Common myeloid progenitor, CD34-positive (primary cell): ENCODE measurements around the gene VRK3.

Experiments used
- CTCF ChIA-PET: fragments of 350-600 bp; sonication (Branson Sonifier 250); formaldehyde crosslinking; loops from one replicate; lab custom pipeline; 2021; ENCODE audit warnings: antibody characterized with exemption; lab: Charles Lee
- POLR2A ChIA-PET: fragments of 350-600 bp; sonication (Branson Sonifier 250); formaldehyde crosslinking; loops from one replicate; lab custom pipeline; 2021; ENCODE audit warnings: antibody characterized with exemption; lab: Charles Lee
- DNase-seq, 3 donors: peaks; one replicate each; pipeline versions ENCODE4 v3.0.0 to v3.0.0-alpha.2; 2013
- H3K27ac ChIP-seq, 2 experiments: 1 replicate in 1 of 2; 2 replicates in 1 of 2; pipeline ENCODE4 v1.7.0; 2013; ENCODE audit warnings: inconsistent platforms in 2 of 2, low read length in 2 of 2, mild to moderate bottlenecking in 2 of 2, low read depth in 1 of 2, moderate library complexity in 1 of 2; ENCODE audit not compliant: severe bottlenecking in 2 of 2, insufficient read depth in 1 of 2, poor library complexity in 1 of 2
- H3K27me3 ChIP-seq, 5 experiments: replicated peaks in 2 of 5; 1 replicate in 3 of 5; 2 replicates in 2 of 5; pipeline versions ENCODE4 v1.6.1 to v1.7.0; 2013; ENCODE audit warnings: low read length in 4 of 5, mild to moderate bottlenecking in 2 of 5, moderate library complexity in 2 of 5, inconsistent platforms in 1 of 5; ENCODE audit not compliant: insufficient read depth in 5 of 5, control insufficient read depth in 4 of 5
- H3K36me3 ChIP-seq, 4 experiments: 1 replicate in 2 of 4; 2 replicates in 2 of 4; pipeline versions ENCODE4 v1.6.1 to v1.7.0; 2013; ENCODE audit warnings: low read length in 3 of 4, control low read depth in 1 of 4, mild to moderate bottlenecking in 1 of 4; ENCODE audit not compliant: control insufficient read depth in 4 of 4, insufficient read depth in 4 of 4
- H3K4me1 ChIP-seq, 4 experiments: 1 replicate in 3 of 4; 2 replicates in 1 of 4; pipeline versions ENCODE4 v1.6.1 to v1.7.1; 2013; ENCODE audit warnings: low read length in 3 of 4, mild to moderate bottlenecking in 3 of 4, control low read depth in 1 of 4, inconsistent platforms in 1 of 4, moderate library complexity in 1 of 4; ENCODE audit not compliant: control insufficient read depth in 4 of 4, insufficient read depth in 4 of 4; ENCODE audit errors: control extremely low read depth in 1 of 4
- H3K4me3 ChIP-seq, 7 experiments: 1 replicate in 4 of 7; 2 replicates in 3 of 7; pipeline versions ENCODE4 v1.5.1 to v1.7.0; 2013; ENCODE audit warnings: mild to moderate bottlenecking in 7 of 7, low read length in 6 of 7, moderate library complexity in 6 of 7, inconsistent platforms in 2 of 7, low read depth in 2 of 7, control low read depth in 1 of 7; ENCODE audit not compliant: insufficient read depth in 4 of 7, control insufficient read depth in 1 of 7; ENCODE audit errors: extremely low read depth in 1 of 7
- H3K9me3 ChIP-seq, 5 experiments: 1 replicate in 4 of 5; 2 replicates in 1 of 5; pipeline versions ENCODE4 v1.6.1 to v1.7.1; 2013; ENCODE audit warnings: low read length in 4 of 5, mild to moderate bottlenecking in 2 of 5, inconsistent platforms in 1 of 5, low read depth in 1 of 5, moderate library complexity in 1 of 5; ENCODE audit not compliant: control insufficient read depth in 4 of 5, insufficient read depth in 2 of 5; ENCODE audit errors: control extremely low read depth in 1 of 5
- WGBS: methylation state at CpG from one replicate; pipeline ENCODE4 v1.1.5; 2013; ENCODE audit not compliant: insufficient coverage; 5-methylcytosine and 5-hydroxymethylcytosine counted together

Gene VRK3

DNA sequence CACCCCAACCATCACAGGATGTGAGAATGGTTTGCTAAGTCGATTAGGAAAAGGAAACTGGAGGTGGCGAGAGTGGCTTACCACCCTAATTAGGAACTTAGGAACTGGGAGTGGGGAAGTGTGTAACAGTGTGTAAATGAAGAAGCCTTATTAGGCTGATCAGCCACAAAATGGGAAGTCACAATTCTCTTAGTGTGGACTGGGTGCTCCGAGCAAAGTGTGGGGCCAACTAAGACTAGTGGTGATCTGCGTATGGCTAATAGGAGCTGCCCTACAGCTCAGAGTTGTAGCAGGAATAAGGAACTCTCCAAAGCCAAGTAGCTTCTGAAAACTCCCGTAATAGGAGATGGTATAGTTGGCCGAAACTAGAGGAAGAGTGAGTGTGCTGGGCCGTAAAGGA, 71.8 kb downstream of the VRK3 start:
- Histone ChIP-seq H3K4me3 (no peak overlapping the region), H3K9me3 (no peaks in the 10 kb centered on the region), H3K27me3 (peaks cover 0 to 5% (median 0%) of the 10 kb centered on the region in 5 experiments), H3K27ac (no peak overlapping the region), H3K4me1 (peaks cover 6 to 23% (median 15%) of the 10 kb centered on the region in 4 experiments), H3K36me3 (no peaks in the 10 kb centered on the region)
- CTCF ChIA-PET, result interaction anchor here (1.1 to 2.9 kb wide), 2 partner anchors 10 to 32 kb away, joined by 3 to 7 read pairs; no protein-coding TSS in a partner anchor
- POLR2A ChIA-PET, result no interaction called here
- WGBS, result 73% methylated on average over 6 of the region's 7 CpGs
- DNase-seq, result no peak

- DNase-seq, result no peak
- peaks cover 6 to 23% (median 15%) of the 10 kb centered on the region in 4 experiments for H3K4me1 ChIP-seq
- H3K4me3 ChIP-seq, result no peak overlapping the region
- no peaks in the 10 kb centered on the region for H3K36me3 ChIP-seq
- H3K27me3 ChIP-seq, result peaks cover 0 to 7% (median 0%) of the 10 kb centered on the region in 5 experiments
- CTCF ChIA-PET, result interaction anchor here (1.1 to 4.3 kb wide), 3 partner anchors 9 to 32 kb away, joined by 3 to 20 read pairs (median 7); no protein-coding TSS in a partner anchor
- no peak overlapping the region for H3K27ac ChIP-seq
- POLR2A ChIA-PET, result no interaction called here
- H3K9me3 ChIP-seq, result no peaks in the 10 kb centered on the region
- 93% methylated on average over 13 of the region's 13 CpGs for WGBS
These were observed 72.3 kb downstream of the VRK3 start for GRCh38 chr19:49952906-49953305.

DNA sequence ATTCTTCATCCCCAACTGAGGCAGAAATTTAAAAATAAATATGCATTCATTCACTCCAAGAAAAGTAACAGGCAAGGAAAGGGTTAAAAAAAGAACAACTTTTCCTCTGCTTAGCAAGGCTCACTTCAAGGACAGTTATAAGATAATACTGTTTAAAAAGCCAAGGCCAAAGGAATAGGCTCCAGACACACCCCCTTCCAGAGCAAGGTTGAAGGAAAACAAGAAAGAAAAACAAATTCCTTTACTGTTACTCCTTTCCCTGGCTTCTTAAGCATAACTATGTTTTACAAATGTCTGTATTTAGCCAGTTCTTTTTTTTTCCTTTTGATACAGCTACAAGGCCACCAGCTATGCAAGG, 72.7 kb downstream of the VRK3 start:
- ChIA-PET CTCF (interaction anchor here (2.9 to 4.3 kb wide), 2 partner anchors 14 to 33 kb away, joined by 7 to 20 read pairs; no protein-coding TSS in a partner anchor), POLR2A (interaction anchor here (0.7 kb wide), 1 partner anchor 312 kb away, joined by 3 read pairs; no protein-coding TSS in a partner anchor)
- peaks cover 6 to 23% (median 15%) of the 10 kb centered on the region in 4 experiments for H3K4me1 ChIP-seq
- DNase-seq, result no peak
- no peaks in the 10 kb centered on the region for H3K36me3 ChIP-seq
- H3K4me3 ChIP-seq, result no peak overlapping the region
- H3K9me3 ChIP-seq, result no peaks in the 10 kb centered on the region
- H3K27me3 ChIP-seq, result peaks cover 0 to 7% (median 0%) of the 10 kb centered on the region in 5 experiments
- H3K27ac ChIP-seq, result no peak overlapping the region

GRCh38 chr19:49951806-49952478, 73.2 kb downstream of the VRK3 start:
- Histone ChIP-seq H3K4me1 (peaks cover 6 to 23% (median 15%) of the 10 kb centered on the region in 4 experiments), H3K36me3 (no peaks in the 10 kb centered on the region), H3K4me3 (no peak overlapping the region), H3K27me3 (peaks cover 0 to 7% (median 0%) of the 10 kb centered on the region in 5 experiments), H3K27ac (no peak overlapping the region), H3K9me3 (no peaks in the 10 kb centered on the region)
- WGBS, result 92% methylated on average over 8 of the region's 9 CpGs
- no peak for DNase-seq
- POLR2A ChIA-PET, result interaction anchor here (0.7 kb wide), 1 partner anchor 312 kb away, joined by 3 read pairs; no protein-coding TSS in a partner anchor
- CTCF ChIA-PET, result interaction anchor here (2.9 to 4.3 kb wide), 2 partner anchors 14 to 33 kb away, joined by 7 to 20 read pairs; no protein-coding TSS in a partner anchor

DNA sequence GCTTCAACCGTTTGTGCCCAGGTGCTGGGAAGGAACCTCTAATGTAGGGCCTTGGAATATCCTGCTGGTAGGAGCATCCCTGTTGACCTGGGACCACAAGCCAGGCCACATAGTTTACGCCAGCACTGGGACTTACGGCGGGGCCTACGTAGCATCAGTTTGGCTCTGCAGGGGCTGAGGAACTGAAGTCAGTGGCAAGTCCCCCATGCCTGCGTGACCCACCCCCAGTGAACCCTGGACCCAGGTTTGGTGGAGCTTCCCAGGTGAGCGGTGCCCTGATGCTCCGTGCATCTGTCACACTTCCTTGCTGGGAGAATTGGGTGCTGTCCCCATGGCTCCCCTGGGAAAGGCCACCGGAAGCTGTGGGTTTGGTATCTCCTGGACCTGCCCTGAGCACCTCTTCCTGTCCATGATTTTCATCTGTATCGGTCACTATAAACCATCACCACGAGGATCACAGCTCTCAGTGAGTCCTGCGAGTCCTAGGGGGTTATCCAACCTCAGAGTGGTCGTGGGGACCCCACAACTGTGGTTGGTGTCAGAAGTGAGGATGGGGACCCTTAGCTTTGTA, 74.1 kb downstream of the VRK3 start:
- peaks cover 6 to 23% (median 15%) of the 10 kb centered on the region in 4 experiments for H3K4me1 ChIP-seq

GRCh38 chr19:49950590-49950948, 74.6 kb downstream of the VRK3 start:
- POLR2A ChIA-PET, result no interaction called here

More for the DNA sequence above, 74.1 kb downstream of the VRK3 start:
- Histone ChIP-seq H3K27me3 (peaks cover 0 to 7% (median 0%) of the 10 kb centered on the region in 5 experiments), H3K9me3 (no peaks in the 10 kb centered on the region), H3K27ac (no peak overlapping the region), H3K36me3 (no peaks in the 10 kb centered on the region), H3K4me3 (no peak overlapping the region)
- WGBS, result 97% methylated on average over 12 of the region's 13 CpGs
- POLR2A ChIA-PET, result no interaction called here
- CTCF ChIA-PET, result interaction anchor here (0.6 to 4.3 kb wide), 4 partner anchors 9 to 185 kb away, joined by 3 to 20 read pairs (median 5); no protein-coding TSS in a partner anchor
- DNase-seq, result no peak

More at GRCh38 chr19:49950590-49950948, 74.6 kb downstream of the VRK3 start:
- Histone ChIP-seq H3K27ac (no peak overlapping the region), H3K4me3 (no peak overlapping the region), H3K36me3 (no peaks in the 10 kb centered on the region), H3K4me1 (peaks cover 6 to 23% (median 15%) of the 10 kb centered on the region in 4 experiments), H3K27me3 (peaks cover 0 to 7% (median 0%) of the 10 kb centered on the region in 5 experiments), H3K9me3 (no peaks in the 10 kb centered on the region)
- CTCF ChIA-PET, result interaction anchor here (0.6 to 4.3 kb wide), 3 partner anchors 9 to 185 kb away, joined by 3 to 20 read pairs (median 3); no protein-coding TSS in a partner anchor
- 98% methylated on average over 4 of the region's 5 CpGs for WGBS
- no peak for DNase-seq
